Stimulated activated CD8-positive, alpha-beta memory T cell treated with anti-CD3 and anti-CD28 coated beads, Interleukin-7, amount 100 ng/mL, for 48 hours (primary cell): ENCODE measurements around the gene CALML3.

Experiments used
- DNase-seq, 2 donors: peaks; one replicate each; pipeline ENCODE4 v3.0.0-alpha.2; 2020; ENCODE audit warnings: low read depth in 1 of 2; ENCODE audit errors: extremely low read depth in 1 of 2

Gene CALML3

GRCh38 chr10:5565671-5566581 lies 41.2 kb downstream of the CALML3 start:
- DNase-seq, result no peak

DNA sequence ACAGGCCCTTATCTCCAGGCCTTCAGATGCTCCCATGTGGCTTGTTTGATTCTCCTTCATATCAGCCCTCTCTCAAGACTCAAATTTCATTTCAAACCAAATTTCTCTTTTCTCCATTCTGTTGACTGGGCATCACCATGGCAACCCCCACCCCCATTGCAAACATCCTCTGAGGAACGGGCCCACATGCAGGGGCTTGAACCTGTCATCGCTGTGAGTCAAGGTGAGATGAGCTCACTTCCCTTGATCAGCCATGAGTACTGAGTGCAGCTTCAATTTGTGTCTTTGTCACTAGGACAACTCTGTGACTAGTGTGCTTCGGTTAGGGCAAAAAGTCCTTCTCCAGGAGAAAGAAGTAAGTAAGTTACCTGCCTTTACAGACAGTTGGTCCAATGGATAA lies 41.9 kb downstream of the CALML3 start:
- DNase-seq, result peak in 1 of 2 donors; percentile 40

DNA sequence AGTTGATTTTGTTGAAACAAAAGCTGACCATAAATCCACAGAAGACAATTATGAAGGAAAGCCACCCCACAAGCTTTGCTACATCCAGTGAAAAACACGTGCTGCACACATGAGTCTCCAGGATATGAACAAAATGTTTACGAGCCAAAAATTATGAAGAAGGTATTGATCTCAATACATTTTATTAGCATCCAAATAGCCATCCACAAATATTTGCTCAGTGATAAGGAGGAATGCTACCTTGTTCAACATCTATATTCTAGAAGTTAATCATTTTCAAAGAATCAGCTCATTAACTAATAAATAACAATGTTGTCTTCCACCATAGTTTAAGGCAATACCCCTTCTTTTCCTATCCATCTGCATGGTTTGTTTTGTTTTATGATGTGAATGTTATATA lies 42.7 kb downstream of the CALML3 start:
- DNase-seq, result no peak

DNA sequence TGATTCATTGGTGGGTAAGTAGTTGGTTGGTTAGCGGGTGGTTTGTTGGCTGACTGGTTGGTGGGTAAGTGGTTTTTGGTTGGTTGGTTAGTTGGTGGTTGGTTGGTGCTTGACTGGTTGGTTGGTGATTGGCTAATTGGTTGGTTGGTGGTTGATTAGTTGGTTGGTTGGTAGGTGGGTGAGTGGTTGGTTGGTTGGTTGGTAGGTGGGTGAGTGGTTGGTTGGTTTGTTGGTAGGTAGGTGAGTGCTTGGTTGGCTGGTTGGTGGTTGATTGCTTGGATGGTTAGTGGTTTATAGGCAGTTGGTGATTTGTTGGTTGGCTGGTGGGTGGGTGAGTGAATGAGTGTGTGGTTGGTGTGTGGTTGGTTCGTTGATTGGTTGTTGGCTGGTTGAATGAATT lies 44.2 kb downstream of the CALML3 start:
- DNase-seq, result no peak

GRCh38 chr10:5569568-5569967 lies 44.8 kb downstream of the CALML3 start:
- DNase-seq, result no peak

DNA sequence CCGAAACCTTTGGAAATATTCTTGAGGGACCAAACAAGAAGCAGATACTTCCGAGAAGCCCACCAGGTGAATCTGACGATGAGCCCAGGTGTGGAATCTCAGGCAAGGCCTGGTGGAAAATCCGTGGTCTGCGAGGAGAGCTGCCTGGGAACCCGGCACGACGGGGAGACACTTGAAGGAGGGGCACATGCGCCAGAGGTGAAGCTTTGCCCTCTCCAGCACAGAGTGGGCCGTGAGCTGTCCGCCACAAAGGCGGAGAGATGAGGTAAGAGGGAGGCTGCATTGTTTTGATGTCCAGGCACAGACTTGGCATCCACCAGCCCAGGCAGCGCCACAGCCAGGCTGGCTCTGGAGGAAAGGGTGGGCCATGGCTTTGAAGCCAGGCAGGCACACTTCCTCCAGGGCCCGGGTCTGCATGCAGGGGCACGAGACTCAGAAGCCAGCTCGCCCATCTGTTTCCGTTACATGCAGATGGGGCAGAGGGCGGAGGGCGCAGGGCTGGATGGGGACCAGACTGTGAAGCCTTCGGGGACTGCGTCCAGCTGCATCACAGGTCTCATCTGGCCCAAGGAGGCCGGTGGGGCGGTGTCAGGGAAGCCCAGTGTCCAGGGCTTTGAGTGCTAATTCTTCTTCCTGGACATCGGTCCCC lies 45.4 kb downstream of the CALML3 start:
- no peak for DNase-seq

DNA sequence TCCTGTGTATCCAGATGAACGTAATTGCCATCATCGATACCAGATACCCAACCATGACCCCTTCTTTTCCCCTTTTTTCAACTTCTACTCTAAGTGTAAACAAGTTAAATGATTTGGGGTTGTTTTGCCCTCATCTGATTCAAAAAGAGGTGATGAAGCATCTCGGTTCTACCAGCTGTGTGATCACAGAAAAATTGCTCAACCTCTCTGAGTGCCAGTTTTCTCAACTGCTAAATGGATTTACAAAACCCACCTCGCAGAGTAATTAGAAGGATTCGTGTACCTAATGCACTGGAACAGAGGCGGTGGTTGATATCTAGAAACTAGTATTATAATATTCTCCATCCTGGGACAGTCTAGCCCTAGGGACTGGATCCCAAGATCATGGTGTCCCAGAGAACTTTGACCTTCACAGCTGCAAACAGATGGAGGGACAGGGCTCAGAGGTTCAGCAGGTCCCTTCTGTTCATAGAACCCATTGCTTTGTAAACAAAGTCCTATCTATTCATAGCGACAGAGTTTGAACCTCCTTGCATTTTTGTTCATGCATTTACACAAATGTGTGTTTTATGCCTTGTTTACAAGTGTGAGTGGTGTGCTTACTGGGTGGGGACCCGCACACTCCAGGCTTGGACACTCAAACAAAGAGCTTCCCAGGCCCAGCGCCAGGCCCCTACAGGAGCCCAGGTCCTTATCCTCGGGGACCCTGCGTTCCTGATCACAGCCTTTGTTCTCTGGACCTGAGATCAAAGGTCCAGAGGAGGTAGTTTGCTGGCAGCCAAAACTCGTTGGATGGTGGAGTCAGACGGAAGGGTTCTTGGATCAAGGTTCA lies 46.4 kb downstream of the CALML3 start:
- no peak for DNase-seq

DNA sequence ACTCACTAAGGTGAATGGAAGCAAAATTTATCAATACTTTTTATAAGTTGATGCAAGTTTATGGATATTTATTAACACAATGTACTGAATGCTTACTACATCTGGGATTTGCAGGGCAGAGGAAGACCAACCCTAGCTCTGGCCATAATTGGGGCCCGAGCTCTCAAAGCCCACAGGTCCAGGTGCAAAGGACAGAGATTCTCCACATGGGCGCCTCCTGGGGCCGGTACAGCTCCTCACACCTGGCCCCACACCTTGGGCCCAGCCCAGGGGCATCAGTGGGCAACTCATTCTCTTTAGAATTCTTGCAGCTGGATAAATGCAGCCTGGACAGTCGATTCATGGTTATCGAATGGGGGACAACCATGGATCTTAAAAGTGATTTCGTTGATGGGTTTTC lies 47.1 kb downstream of the CALML3 start:
- DNase-seq, result no peak

DNA sequence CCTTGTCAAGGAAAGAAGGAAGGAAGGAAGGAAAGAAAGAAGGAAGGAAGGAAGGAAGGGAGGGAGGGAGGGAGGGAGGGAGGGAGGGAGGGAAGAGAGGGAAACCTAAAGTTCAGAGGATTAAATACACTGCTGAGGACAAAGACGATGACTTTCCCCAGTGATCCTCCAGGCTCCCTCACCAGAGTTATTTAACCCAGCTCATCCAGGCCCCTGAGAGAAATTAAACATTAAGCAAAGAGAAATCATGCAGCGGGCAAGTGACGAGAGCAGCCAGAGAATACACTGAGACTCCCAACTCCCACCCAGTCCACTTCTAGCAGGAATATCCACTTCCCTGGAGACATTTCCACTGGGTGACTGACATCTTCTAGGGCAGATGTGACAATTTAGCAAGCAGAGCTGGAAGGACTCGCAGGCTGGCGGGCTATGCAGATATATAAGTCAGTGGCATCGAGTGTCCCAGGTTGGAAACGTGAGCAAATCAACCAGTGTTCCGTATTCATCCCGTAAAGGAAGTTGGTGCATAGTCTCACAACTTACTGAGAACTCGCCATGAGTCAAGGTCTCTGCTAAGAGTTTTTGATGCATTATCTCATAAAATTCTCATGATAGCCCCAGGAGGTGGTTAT lies 48.7 kb downstream of the CALML3 start:
- no peak for DNase-seq

- no peak for DNase-seq
These were observed 49.3 kb downstream of the CALML3 start for GRCh38 chr10:5573968-5574641.

DNA sequence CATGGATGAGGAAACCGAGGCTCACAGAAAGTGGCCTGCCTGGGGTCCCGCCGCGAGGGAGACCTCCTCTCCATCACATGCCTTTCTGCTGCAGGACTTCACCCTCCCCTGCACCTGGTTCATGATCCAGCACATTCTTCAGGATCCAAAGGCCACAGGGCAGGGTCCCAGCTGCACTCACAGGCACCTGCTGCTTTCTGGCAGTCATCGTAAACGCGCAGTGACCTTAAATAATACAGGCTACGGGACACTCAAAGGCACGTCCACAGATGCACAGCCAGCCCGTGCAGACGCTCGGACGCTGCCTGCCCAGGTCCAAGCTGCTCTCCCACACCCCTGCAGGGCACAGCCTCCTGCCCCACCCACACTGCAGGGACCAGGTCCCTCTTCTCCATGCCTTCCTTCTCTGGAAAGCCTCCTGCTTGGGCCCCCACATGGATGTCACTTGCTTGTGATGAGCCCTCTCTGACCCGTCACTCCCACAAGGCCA lies 49.9 kb downstream of the CALML3 start:
- DNase-seq, result no peak

DNA sequence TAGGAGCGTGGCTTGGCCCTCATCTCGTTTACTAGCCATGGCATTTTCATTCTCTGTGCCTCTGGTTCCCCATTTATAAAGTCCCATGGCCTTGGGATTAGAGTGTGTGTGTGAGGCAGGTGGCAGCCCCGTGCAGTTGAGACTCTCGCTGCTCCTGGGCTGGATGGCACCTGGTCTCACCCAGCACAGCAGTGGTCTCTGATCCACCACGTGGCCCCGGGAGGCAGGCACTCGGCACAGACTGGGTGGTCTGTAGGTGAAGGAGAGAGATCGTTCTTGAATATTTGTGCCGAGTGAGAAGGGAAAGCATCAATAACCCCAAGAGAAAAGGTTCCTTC lies 50.4 kb downstream of the CALML3 start:
- no peak for DNase-seq

GRCh38 chr10:5575482-5576153 lies 50.9 kb downstream of the CALML3 start:
- no peak for DNase-seq

GRCh38 chr10:5576154-5576748 lies 51.5 kb downstream of the CALML3 start:
- DNase-seq, result no peak
